Lower lobe of right lung (tissue), 2 donors: ENCODE measurements around the gene TAF11L4. TPM values are rescaled to one million over a fixed set of nuclear protein-coding genes. Genes with fewer than 3 reads are reported as not detected.
"Not testable (repeated sequence)": the region's sequence is repeated elsewhere in the genome, so short reads cannot be mapped to it uniquely, and the experiment has no call there.

Source experiments
- ATAC-seq, 2 donors: fragments of 200-7000 bp; cut with Tn5 transposase; one replicate each; pipeline ENCODE4 v1.9.1; 2020 to 2022; ENCODE audit warnings: mild to moderate bottlenecking in 2 of 2, moderate library complexity in 2 of 2
- DNase-seq: peaks from one replicate; pipeline ENCODE4 v3.0.0-alpha.2; 2020
- H3K27ac ChIP-seq: fragments of 200-600 bp; one replicate; pipeline ENCODE4 v1.8.0; 2022
- H3K27me3 ChIP-seq: fragments of 200-600 bp; one replicate; pipeline ENCODE4 v1.8.0; 2022; ENCODE audit warnings: low read depth
- H3K36me3 ChIP-seq: fragments of 200-600 bp; one replicate; pipeline ENCODE4 v1.8.0; 2022; ENCODE audit warnings: mild to moderate bottlenecking
- H3K4me1 ChIP-seq: fragments of 200-600 bp; one replicate; pipeline ENCODE4 v1.8.0; 2022
- H3K4me3 ChIP-seq: fragments of 200-600 bp; one replicate; pipeline ENCODE4 v1.8.0; 2022; ENCODE audit warnings: mild to moderate bottlenecking
- H3K9me3 ChIP-seq: fragments of 200-600 bp; one replicate; pipeline ENCODE4 v1.8.0; 2022
- CTCF ChIP-seq: fragments of 200-600 bp; IDR thresholded peaks from one replicate; pipeline ENCODE4 v1.8.0; 2022; ENCODE audit warnings: antibody characterized with exemption, mild to moderate bottlenecking
- intact Hi-C: fragments of 100-400 bp; cut with DNase I; formaldehyde crosslinking; loops from one replicate; pipeline ENCODE4 v1.11.0; 2022
- long read RNA-seq: library from polyadenylated mRNA; unstranded; transcript quantifications from one replicate; pipeline ENCODE4 v2.0.0, GENCODE V29; 2021
- total RNA-seq: library from RNA; stranded (reverse); fragmentation: NEBNext Ultra II Directional; extraction: Animal tissue kit (Norgen Biotek cat#: 25700); gene quantifications from one replicate; pipeline ENCODE4 v1.2.1, GENCODE V29; 2021
- donor health status: DM: no; HTN: yes; CAD: no; lungs with severe emphysema.

TAF11L4 gene
- not detected for total RNA-seq
- long read RNA-seq = 0 reads

- H3K27me3 ChIP-seq, H3K27ac ChIP-seq, H3K36me3 ChIP-seq, H3K9me3 ChIP-seq, intact Hi-C loops, ATAC-seq, DNase-seq, H3K4me3 ChIP-seq, H3K4me1 ChIP-seq: not testable (repeated sequence)
These were observed at the start of gene TAF11L4 for GRCh38 chr5:17521501-17521900. Gene TAF11L4 (plus strand): TSS chr5:17521801.

- H3K36me3 ChIP-seq, H3K27ac ChIP-seq, DNase-seq, H3K27me3 ChIP-seq, H3K9me3 ChIP-seq, H3K4me1 ChIP-seq, H3K4me3 ChIP-seq, intact Hi-C loops, ATAC-seq: not testable (repeated sequence)
These were observed 46.5 kb upstream of the TAF11L4 start for GRCh38 chr5:17475064-17475463.

GRCh38 chr5:17477043-17477442 lies 44.6 kb upstream of the TAF11L4 start:
- no peaks in the 10 kb centered on the region for H3K36me3 ChIP-seq
- no peaks in the 10 kb centered on the region for H3K27me3 ChIP-seq
- intact Hi-C loops = no loop called here
- H3K27ac ChIP-seq = no peak overlapping the region
- no peaks in the 10 kb centered on the region for H3K4me1 ChIP-seq
- no peak for ATAC-seq
- no peaks in the 10 kb centered on the region for H3K9me3 ChIP-seq
- no peak for TF ChIP-seq CTCF
- DNase-seq = no peak
- H3K4me3 ChIP-seq = no peak overlapping the region

GRCh38 chr5:17477573-17478265 lies 43.9 kb upstream of the TAF11L4 start:
- Histone ChIP-seq H3K4me3 (no peak overlapping the region), H3K4me1 (no peaks in the 10 kb centered on the region), H3K36me3 (no peaks in the 10 kb centered on the region), H3K27me3 (no peaks in the 10 kb centered on the region), H3K27ac (no peak overlapping the region), H3K9me3 (no peaks in the 10 kb centered on the region)
- no peak for TF ChIP-seq CTCF
- intact Hi-C loops = no loop called here
- DNase-seq (no peak), ATAC-seq (no peak)

- Histone ChIP-seq H3K4me1 (no peaks in the 10 kb centered on the region), H3K4me3 (no peak overlapping the region), H3K27me3 (no peaks in the 10 kb centered on the region), H3K9me3 (no peaks in the 10 kb centered on the region), H3K27ac (no peak overlapping the region), H3K36me3 (no peaks in the 10 kb centered on the region)
- TF ChIP-seq CTCF = no peak
- intact Hi-C loops = no loop called here
- DNase-seq (no peak), ATAC-seq (no peak)
These were observed 40.2 kb upstream of the TAF11L4 start for GRCh38 chr5:17481378-17481777.

GRCh38 chr5:17482790-17483189 lies 38.8 kb upstream of the TAF11L4 start:
- H3K9me3 ChIP-seq = no peaks in the 10 kb centered on the region
- intact Hi-C loops = no loop called here
- no peak overlapping the region for H3K27ac ChIP-seq
- H3K27me3 ChIP-seq = no peaks in the 10 kb centered on the region
- H3K36me3 ChIP-seq = no peaks in the 10 kb centered on the region
- H3K4me3 ChIP-seq = no peak overlapping the region
- no peaks in the 10 kb centered on the region for H3K4me1 ChIP-seq
- TF ChIP-seq CTCF = no peak
- ATAC-seq (no peak), DNase-seq (no peak)

- H3K27me3 ChIP-seq, H3K4me3 ChIP-seq, DNase-seq, H3K4me1 ChIP-seq, H3K36me3 ChIP-seq, H3K27ac ChIP-seq, H3K9me3 ChIP-seq, ATAC-seq, intact Hi-C loops: not testable (repeated sequence)
These were observed 35.0 kb upstream of the TAF11L4 start for GRCh38 chr5:17486464-17487173.
